ENCODE results near the gene GRPEL1.

DNA sequence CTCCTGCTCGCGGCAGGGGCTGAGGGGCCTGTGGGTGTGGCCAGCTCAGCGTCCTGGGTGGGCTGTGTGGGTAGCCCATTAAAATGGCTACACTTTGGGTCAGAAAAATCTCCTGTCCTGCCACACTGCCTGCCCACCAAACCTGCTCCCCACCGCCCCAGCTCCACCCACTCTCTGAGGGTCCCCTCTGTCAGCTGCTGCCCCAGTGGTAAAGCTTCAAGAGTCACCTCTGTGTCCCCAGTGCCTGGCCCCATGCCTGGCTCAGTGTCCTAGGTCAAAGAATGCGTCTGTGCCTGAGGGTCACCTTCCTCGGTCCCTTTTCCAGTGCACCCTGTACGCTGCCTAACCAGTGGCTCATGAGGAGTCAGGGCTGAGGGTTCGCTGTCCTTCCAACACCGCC is 49.6 kb downstream of the GRPEL1 start:
- TF ChIP-seq CCAR2 (IDR thresholded peaks at IDR 0.05; ENCODE audit: low read depth, low read length) (no peak), ARNT (IDR thresholded peaks at IDR 0.05) (no peak), LCOR (CRISPR knock-in tag; IDR thresholded peaks at IDR 0.05) (no peak), SP1 (CRISPR knock-in tag; IDR thresholded peaks at IDR 0.05) (no peak), CHD2 (IDR thresholded peaks at IDR 0.05; ENCODE audit: low read depth, low read length) (no peak), BCOR (IDR thresholded peaks at IDR 0.05) (no peak), SETDB1 (IDR thresholded peaks at IDR 0.05; ENCODE audit: low read length) (no peak), POLR2A (conservative IDR thresholded peaks at IDR 0.05) (no peak)
- TF ChIP-seq, protein P1, sequence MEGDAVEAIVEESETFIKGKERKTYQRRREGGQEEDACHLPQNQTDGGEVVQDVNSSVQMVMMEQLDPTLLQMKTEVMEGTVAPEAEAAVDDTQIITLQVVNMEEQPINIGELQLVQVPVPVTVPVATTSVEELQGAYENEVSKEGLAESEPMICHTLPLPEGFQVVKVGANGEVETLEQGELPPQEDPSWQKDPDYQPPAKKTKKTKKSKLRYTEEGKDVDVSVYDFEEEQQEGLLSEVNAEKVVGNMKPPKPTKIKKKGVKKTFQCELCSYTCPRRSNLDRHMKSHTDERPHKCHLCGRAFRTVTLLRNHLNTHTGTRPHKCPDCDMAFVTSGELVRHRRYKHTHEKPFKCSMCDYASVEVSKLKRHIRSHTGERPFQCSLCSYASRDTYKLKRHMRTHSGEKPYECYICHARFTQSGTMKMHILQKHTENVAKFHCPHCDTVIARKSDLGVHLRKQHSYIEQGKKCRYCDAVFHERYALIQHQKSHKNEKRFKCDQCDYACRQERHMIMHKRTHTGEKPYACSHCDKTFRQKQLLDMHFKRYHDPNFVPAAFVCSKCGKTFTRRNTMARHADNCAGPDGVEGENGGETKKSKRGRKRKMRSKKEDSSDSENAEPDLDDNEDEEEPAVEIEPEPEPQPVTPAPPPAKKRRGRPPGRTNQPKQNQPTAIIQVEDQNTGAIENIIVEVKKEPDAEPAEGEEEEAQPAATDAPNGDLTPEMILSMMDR (IDR thresholded peaks at IDR 0.05 in 2 of 3, conservative IDR thresholded peaks at IDR 0.05 in 1 of 3; ENCODE audit: insufficient read depth in 2 of 3, low read depth in 1 of 3, low read length in 3 of 3): no peak

Measured in K562 (cell line).